ENCODE data around the gene CATSPERB.
"Not testable (repeated sequence)": the region's sequence is repeated elsewhere in the genome, so short reads cannot be mapped to it uniquely, and the experiment has no call there.

CATSPERB gene

DNA sequence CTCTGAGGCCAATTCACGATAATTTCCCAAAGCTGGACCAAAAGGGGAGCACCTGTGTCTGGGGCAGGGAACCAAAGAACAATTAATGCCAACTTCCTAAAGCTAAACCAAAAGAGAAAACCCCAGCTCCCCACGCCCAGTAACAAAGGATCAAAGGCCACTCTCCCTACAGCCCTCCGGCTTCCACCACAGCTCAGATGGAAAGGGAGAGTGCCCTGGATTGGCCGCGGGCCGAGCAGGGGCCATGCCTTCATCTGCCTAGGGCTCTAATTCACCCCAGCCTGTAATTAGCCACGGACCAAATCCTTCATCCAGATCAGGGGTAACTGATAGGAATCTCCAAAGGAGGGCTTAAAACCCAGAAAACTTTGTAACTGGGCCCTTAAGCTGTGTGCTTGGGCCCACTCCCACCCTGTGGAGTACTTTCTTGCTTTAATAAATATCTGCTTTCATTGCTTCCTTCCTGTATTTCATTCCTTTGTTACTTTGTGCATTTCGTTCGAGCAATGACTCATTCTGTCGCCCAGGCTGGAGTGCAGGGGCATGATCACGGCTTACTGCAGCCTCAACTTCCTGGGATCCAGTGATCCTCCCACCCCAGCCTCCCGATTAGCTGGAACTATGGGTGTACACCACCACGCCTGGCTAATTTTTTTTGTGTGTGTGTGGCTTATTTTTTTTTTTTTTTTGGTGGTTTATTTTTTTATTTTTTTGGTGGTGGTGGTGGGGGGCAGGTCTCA is 156.2 kb downstream of the CATSPERB start:
- no peak for DNase-seq

DNA sequence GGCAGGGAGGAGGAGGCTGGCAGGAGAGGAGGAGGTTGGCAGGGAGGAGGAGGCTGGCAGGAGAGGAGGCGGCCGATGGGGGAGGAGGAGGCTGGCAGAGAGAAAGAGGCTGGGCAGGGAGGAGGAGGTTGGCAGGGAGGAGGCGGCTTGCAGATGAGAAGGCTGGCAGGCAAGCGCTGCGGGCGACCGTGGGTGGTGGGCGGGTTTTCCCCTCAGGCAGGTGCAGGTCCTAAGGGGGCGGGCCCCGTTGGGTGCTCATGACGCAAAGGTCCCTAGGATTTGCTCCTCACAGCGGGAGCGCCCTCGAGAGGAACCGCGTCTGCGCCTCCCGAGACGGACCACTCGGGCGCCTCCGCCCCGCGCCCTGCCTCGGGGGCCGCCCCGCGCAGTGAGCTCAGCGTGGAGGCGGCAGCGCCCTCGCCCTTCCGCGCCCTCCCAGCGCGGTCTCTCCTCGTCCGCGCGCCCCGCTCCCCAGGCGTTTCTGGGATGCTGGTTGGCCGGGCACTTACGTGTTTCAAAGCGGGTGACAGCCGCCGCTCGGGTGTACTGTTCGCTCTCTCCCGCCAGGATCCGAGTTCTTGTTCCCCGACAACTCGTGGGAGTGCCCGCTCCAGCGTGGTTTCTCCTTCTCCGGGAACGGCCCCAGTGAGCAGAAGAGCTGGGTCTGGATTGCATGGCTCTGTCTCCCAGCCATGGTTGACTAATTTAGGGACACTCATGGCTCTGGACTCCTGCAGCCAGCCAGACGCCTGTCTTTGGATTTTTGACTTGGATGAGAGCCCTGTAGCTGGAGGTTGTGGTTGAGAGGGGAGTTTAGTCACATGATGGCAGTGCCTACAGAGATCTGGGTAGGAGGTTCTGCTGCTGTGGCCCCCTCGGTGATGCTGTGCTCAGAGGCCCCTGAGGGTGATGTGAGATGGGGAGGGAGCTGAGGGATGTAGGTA is 157.7 kb downstream of the CATSPERB start:
- peak; percentile 29 to 78 (median 68) for DNase-seq

DNA sequence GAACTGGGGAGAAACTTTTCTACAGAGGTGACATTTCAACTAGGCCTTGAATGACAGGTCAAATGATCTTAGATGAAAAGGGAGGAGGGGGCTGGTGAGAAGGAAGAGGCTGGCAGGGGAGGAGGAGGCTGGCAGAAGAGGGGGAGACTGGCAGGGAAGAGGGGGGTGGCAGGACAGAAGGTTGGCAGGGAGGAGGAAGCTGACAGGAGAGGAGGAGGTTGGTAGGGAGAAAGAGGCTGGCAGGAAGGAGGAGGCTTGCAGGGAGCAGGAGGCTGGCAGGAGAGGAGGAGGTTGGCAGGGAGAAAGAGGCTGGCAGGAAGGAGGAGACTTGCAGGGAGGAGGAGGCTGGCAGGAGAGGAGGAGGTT is 158.4 kb downstream of the CATSPERB start:
- peak in 1 of 5 experiments; percentile 3 for DNase-seq

DNA sequence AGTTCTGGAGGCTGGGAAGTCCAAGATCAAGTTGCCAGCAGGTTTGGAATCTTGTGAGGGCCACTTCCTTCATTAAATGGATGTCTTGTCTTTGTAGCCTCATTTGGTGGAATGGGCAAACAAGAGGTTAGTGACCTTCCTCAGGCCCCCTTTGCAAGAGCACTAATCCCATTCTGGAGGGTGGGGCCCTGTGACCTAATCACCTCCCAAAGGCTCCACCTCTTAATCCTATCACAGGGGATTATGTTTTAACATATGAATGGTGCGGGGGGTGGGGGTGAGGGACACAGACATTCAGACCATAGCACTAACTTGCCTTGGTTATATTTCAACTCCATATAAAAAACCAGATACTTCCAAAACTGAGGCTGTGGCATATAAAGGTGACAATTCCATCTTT is 161.9 kb downstream of the CATSPERB start:
- DNase-seq = no peak

DNA sequence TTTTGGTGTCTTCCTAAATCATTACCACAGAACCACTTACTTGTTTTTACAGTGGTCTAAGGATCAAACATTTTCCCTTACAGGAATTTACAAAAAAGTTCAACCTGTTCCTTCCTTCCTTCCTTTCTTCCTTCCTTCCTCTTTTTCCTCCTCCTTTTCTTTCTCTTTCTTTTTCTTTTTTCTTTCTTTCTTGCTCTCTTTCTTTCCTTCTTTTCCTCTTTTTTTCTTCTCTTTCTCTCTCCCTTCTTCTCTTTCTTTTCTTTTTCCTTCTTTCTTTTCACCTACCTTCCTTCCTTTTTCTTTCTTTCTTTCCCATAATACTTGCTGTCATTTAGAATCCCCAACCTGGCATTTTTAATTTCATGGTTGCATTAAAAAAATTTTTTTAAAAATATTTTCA is 162.6 kb downstream of the CATSPERB start:
- DNase-seq = no peak

DNA sequence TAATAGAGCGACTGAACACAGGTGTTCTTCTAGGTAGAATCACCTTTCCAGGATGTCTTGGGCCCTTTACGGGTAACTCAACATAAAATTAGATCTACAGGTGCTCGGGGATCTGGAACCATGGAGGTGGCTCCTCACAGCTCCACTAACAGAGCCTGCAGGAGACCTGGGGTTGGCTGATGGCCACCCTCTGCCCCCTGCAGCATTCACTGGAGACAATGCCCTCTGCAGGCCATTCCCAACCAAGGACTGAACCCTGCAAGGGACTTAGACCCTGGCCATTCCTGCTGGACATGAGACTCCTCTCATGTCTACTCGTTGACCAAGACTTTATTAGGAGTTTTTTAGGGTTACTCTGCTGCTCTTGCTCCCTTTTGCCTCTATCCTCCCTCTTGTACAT is 163.3 kb downstream of the CATSPERB start:
- DNase-seq = no peak

DNA sequence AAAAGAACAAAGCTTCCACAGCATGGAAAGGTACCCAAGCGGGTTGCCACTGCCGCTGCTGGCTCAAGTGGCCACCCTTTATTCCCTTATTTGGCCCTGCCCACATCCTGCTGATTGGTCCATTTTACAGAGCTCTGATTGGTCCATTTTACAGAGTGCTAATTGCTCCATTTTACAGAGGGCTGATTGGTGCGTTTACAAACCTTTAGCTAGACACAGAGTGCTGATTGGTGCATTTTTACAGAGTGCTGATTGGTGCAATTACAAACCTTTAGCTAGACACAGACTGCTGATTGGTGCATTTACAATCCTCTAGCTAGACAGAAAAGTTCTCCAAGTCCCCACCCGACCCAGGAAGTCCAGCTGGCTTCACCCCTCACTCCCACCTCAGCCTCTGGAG is 164.1 kb downstream of the CATSPERB start:
- DNase-seq = not testable (repeated sequence)

DNA sequence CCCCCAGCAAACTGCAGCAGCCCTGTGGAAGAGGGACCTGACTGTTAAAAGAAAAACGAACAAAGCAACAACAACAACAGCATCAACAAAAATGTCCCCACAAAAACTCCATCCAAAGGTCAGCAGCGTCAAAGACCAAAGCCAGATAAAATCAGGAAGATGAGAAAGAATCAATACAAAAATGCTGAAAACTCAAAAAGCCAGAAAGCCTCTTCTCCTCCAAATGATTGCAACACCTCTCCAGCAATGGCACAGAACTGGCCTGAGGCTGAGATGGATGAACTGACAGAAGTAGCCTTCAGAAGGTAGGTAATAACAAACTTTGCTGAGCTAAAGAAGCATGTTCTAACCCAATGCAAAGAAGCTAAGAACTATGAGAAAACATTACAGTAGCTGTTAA is 176.4 kb downstream of the CATSPERB start:
- DNase-seq = no peak

DNA sequence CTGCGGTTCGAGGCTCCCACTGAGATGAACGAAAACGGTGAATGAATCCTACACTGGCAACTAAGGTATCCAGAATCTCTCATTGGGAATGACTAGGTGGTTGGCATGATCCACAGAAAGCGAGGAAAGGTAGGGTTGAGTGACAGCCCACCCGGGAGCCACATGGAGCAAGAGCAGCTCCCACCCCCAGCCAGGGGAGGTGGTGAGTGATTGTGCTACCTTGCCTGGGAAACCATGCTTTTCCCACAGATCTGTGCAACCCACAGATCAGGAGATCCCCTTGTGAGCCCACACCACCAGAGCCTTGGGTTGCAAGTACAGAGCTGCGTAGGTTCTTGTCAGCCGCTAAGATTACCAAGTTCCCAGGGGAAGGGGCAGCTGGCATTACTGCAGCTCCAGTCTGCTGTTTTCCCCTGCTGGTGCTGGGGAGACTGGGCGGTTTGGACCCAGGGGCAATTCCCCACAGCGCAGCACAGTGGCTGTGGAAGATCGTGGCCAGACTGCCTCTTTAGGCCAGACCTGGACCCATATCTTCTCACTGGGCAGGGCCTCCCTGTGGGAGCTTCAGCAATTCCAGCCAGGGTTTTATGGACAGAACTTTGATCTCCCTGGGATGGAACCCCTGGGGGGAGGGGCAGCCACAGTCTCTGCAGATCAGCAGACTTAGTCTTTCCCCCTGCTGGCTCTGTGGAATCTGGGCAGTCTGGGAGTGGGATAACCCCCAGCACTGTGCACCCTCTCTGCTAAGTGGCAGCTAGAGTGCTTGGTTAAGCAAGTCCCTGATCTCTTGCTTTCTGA is 177.2 kb downstream of the CATSPERB start:
- no peak for DNase-seq

DNA sequence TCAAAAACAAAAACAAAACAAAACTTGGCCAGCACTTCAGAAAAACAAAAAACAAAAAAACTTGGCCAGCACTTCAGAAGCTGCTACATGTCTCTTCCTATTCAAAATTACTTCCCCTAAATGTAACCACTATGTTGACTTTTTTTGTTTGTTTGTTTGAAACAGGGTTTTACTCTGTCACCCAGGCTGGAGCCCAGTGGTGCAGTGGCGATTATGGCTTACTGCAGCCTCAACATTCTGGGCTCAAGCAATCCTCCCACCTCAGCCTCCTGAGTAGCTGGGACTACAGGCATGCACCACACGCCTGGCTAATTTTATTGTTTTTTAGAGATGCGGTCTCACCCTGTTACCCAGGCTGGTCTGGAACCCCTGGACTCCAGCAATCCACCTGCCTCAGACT is 183.8 kb downstream of the CATSPERB start:
- DNase-seq = no peak

DNA sequence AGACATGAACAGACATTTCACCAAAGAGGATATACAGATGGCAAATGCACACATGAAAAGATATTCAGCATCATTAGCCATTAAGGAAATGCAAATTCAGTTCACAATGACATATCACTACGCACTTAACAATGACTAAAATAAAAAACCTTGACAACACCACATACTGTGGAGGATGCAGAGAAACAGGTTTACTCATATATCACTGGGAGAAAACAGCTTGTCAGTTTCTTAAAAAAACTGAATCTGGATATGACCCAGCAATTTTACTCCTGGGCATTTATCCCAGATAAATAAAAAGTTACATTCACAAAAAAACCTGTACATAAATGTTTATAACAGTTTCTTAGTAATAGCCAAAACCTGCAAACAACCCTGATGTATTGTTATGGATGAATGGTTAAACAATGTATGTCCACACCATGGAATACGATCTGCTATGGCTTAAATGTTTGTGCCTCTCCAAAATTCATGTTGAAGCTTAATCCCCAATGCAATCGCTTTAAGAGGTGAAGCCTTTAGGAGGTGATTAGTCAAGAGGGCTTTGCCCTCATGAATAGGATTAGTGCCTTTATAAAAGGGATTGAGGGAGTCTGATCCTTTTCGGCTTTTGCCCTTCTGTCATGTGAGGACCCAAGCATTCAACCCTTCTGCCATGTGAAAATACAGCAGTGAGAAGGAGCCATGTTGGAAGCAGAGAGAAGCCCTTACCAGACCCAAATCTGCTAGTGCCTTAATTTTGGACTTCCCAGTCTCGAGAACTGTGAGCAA is 185.8 kb downstream of the CATSPERB start:
- no peak for DNase-seq

DNA sequence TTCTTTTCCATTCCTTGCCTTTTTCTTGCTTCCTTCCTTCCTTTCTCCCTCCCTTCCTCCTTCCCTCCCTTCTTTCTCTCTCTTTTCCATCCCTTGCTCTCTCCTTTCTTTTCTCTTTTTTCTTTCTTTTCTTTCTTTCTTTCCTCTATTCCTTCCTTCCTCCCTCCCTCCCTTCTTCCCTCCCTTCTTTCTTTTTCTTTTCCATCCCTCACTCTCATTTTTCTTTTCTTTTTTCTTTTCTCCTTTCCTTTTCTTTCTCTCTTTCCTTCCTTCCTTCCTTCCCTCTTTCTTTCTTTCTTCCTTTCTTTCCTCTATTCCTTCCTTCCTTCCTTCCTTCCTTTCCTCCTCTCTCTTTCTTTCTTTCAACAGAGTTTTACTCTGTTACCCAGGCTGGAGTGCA is 186.7 kb downstream of the CATSPERB start:
- DNase-seq = no peak

DNA sequence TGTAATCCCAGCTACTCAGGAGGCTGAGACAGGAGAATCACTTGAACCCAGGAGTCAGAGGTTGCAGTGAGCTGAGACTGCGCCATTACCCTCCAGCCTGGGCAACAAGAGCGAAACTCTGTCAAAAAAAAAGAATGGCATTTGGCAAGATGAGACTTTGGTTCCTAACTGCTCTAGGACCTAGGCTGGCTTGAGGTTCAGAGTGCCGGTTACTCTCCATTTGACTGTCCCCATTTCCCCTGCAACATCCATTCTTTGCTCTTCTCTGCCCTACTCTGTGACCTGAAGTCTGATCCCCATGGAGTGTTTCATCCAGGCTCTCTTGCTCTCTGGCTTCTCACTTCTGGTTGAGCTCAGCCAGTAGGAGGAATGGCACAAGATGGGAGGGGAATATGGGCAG is 195.6 kb downstream of the CATSPERB start:
- DNase-seq = no peak

DNA sequence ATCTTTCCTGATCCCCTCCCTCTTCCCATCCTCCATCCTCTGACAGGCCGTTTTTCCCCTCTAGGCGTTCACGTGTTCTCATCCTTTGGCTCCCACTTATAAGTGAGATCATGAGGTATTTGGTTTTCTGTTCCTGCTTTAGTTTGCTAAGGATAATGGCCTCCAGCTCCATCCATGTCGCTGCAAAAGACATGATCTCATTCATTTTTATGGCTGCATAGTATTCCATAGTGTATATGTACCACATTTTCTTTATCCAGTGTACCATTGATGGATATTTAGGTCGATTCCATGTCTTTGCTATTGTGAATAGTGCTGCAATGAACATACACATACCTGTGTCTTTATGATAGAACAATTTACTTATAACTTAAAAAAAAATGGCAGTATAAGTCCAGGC is 197.8 kb downstream of the CATSPERB start:
- not testable (repeated sequence) for DNase-seq

DNA sequence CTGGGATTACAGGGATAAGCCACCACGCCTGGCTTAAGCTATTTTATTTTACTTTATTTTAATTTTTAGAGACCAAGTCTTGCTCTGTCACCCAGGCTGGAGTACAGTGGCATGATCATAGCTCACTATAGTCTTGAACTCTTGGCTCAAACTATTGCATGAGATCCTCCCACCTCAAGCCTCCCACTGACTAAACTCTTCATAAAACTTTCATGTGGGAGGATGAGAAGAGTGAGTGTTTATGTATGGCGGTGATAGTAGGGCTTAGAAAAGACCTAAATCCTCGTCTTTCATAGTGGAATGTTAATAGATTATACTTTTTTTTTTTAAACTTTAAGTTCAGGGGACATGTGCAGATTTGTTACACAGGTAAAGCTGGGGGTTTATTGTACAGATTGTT is 198.3 kb downstream of the CATSPERB start:
- no peak for DNase-seq

All from T-helper 2 cell (primary cell).